GM23338 (cell line): ENCODE measurements around the gene TNFAIP1. TPM values are rescaled to one million over a fixed set of nuclear protein-coding genes. Genes with fewer than 3 reads are reported as not detected.
A peak's percentile ranks its signal among the peaks of the same experiment; 100 is the strongest.

Experiments used
- ATAC-seq: fragments of 200-7000 bp; cut with Tn5 transposase; 3 replicates; pipeline ENCODE4 v1.9.1; 2020
- DNase-seq: peaks from one replicate; pipeline ENCODE4 v3.0.0-alpha.2; 2015; ENCODE audit warnings: low spot score
- H2AFZ ChIP-seq: fragments of 200-600 bp; sonication (generic); 2 replicates; pipeline ENCODE4 v1.8.0; 2016; ENCODE audit warnings: antibody characterized with exemption, mild to moderate bottlenecking, moderate library complexity
- H3F3A ChIP-seq: fragments of 200-600 bp; sonication (generic); replicated peaks from 2 replicates; pipeline ENCODE4 v1.8.0; 2017; ENCODE audit warnings: antibody characterized with exemption, mixed run types, low read depth
- H3K27ac ChIP-seq: fragments of 200-600 bp; sonication (generic); 2 replicates; pipeline ENCODE4 v1.6.1; 2016; ENCODE audit warnings: low read depth
- H3K27me3 ChIP-seq: fragments of 200-600 bp; sonication (generic); 2 replicates; pipeline ENCODE4 v1.8.0; 2016; ENCODE audit warnings: mild to moderate bottlenecking, mixed run types, moderate library complexity; ENCODE audit not compliant: insufficient read depth
- H3K36me3 ChIP-seq: fragments of 200-600 bp; sonication (generic); 2 replicates; pipeline ENCODE4 v1.8.0; 2016; ENCODE audit warnings: mild to moderate bottlenecking; ENCODE audit not compliant: insufficient read depth
- H3K4me1 ChIP-seq: fragments of 200-600 bp; sonication (generic); 2 replicates; pipeline ENCODE4 v1.8.0; 2016; ENCODE audit warnings: mild to moderate bottlenecking, moderate library complexity; ENCODE audit not compliant: insufficient read depth
- H3K4me2 ChIP-seq: fragments of 200-600 bp; sonication (generic); 2 replicates; pipeline ENCODE4 v1.7.1; 2017; ENCODE audit warnings: mixed run types
- H3K4me3 ChIP-seq: fragments of 200-600 bp; sonication (generic); 2 replicates; pipeline ENCODE4 v1.6.1; 2016; ENCODE audit warnings: mixed run types
- H3K79me2 ChIP-seq: fragments of 200-600 bp; sonication (generic); replicated peaks from 2 replicates; pipeline ENCODE4 v1.8.0; 2017; ENCODE audit warnings: mild to moderate bottlenecking; ENCODE audit not compliant: insufficient read depth
- H3K9me2 ChIP-seq: fragments of 200-600 bp; sonication (generic); 2 replicates; pipeline ENCODE4 v1.8.0; 2017; ENCODE audit not compliant: insufficient read depth
- H4K20me1 ChIP-seq: fragments of 200-600 bp; sonication (generic); replicated peaks from 2 replicates; pipeline ENCODE4 v1.8.0; 2017; ENCODE audit warnings: mild to moderate bottlenecking; ENCODE audit not compliant: insufficient read depth
- H3K27ac Mint-ChIP-seq: 2 replicates; pipeline ENCODE4 v1.8.0; 2020; ENCODE audit warnings: inconsistent platforms, mild to moderate bottlenecking, moderate library complexity, mixed read lengths
- H3K27me3 Mint-ChIP-seq: 3 replicates; pipeline ENCODE4 v1.8.0; 2022; ENCODE audit warnings: low read depth, mild to moderate bottlenecking, moderate library complexity, mixed read lengths, inconsistent platforms; ENCODE audit not compliant: insufficient read depth, poor library complexity
- H3K36me3 Mint-ChIP-seq: 3 replicates; pipeline ENCODE4 v1.8.0; 2021; ENCODE audit warnings: low read depth, mild to moderate bottlenecking, inconsistent platforms, moderate library complexity, mixed read lengths
- H3K4me1 Mint-ChIP-seq: 3 replicates; pipeline ENCODE4 v1.8.0; 2020; ENCODE audit warnings: mild to moderate bottlenecking, inconsistent platforms, mixed read lengths
- H3K4me3 Mint-ChIP-seq: 3 replicates; pipeline ENCODE4 v1.8.0; 2021; ENCODE audit warnings: moderate library complexity, mild to moderate bottlenecking, inconsistent platforms, mixed read lengths
- H3K9me3 Mint-ChIP-seq: 3 replicates; pipeline ENCODE4 v1.8.0; 2020; ENCODE audit warnings: moderate library complexity, mild to moderate bottlenecking, inconsistent platforms, mixed read lengths
- POLR2AphosphoS5 ChIP-seq: IDR thresholded peaks from 2 replicates; pipeline ENCODE4 v1.6.1; 2016; ENCODE audit warnings: antibody characterized with exemption, low read depth
- ZNF462 ChIP-seq: fragments of 250-450 bp; sonication (Bioruptor Pico); IDR thresholded peaks from 2 replicates; pipeline ENCODE4 v1.5.0; 2020; ENCODE audit warnings: mild to moderate bottlenecking, moderate library complexity
- polyA plus RNA-seq: library from polyadenylated mRNA; unstranded; fragments of >200 nt; fragmentation: Nextera tagmentation; extraction: Ambion mirVana; gene quantifications from 2 replicates; pipeline ENCODE4 v1.2.1, GENCODE V29; 2016
- total RNA-seq: library from RNA; depleted of rRNA; stranded (reverse); fragments of >200 nt; shearing (Covaris generic); gene quantifications from 2 replicates; pipeline ENCODE4 v1.2.3, GENCODE V29; 2014

Gene TNFAIP1
- total and polyA plus RNA-seq, 2 experiments from 2014 or later = 6.3 to 13.1 TPM

- H3K4me3 Mint-ChIP-seq = peak within 1 kb of the TSS; percentile 79
- no peaks in the 10 kb centered on the region for H3K79me2 ChIP-seq
- H3K27ac Mint-ChIP-seq = peak within 1 kb of the TSS; percentile 67; the same call in 1 of the 2 replicates
- no peaks in the 10 kb centered on the region for H3K9me3 Mint-ChIP-seq
- H3K36me3 Mint-ChIP-seq = no peaks in the 10 kb centered on the region
- H2AFZ ChIP-seq = peak within 1 kb of the TSS; percentile 97
- H3K9me2 ChIP-seq = no peaks in the 10 kb centered on the region
- TF ChIP-seq POLR2AphosphoS5 = peak; percentile 40; the same call in 1 of the 2 replicates
- no peak for TF ChIP-seq ZNF462 (CRISPR knock-in tag)
- ATAC-seq = peak; percentile 85
- H3K27me3 Mint-ChIP-seq = peaks cover 37% of the 10 kb centered on the region
- H3K4me2 ChIP-seq = peak within 1 kb of the TSS; percentile 90
- 0 out of 2 replicates have a peak within 1 kb of the TSS, but pooled peaks have one; percentile 20 for H3K27ac ChIP-seq
- peaks cover 22% of the 10 kb centered on the region for H3K27me3 ChIP-seq
- H3K4me1 ChIP-seq = peaks cover 9% of the 10 kb centered on the region; the same call in 1 of the 2 replicates
- no peaks in the 10 kb centered on the region; the same call in 1 of the 2 replicates for H3F3A ChIP-seq
- peak; percentile 99 for DNase-seq
- H3K36me3 ChIP-seq = no peaks in the 10 kb centered on the region
- peaks cover 17% of the 10 kb centered on the region; the same call in 1 of the 2 replicates for H4K20me1 ChIP-seq
- H3K4me1 Mint-ChIP-seq = peaks cover 21% of the 10 kb centered on the region
- H3K4me3 ChIP-seq = peak within 1 kb of the TSS; percentile 86
These were observed 36.0 kb downstream of the TNFAIP1 start, which contains the start of gene SARM1 for GRCh38 chr17:28371245-28372202. TSS of gene SARM1 (plus strand) at chr17:28371694. CDS start at chr17:28372033, 339 bp downstream.
